LNCaP clone FGC (cell line): Measurements from ENCODE around the gene RGS6.

Experiments
- DNase-seq: peaks from one replicate; pipeline ENCODE4 v3.0.0-alpha.2; 2011; ENCODE audit warnings: low read depth
- H3K4me3 ChIP-seq: 2 replicates; pipeline ENCODE4 v1.5.1; 2011; ENCODE audit warnings: mild to moderate bottlenecking, low read depth, low read length, control low read depth
- TF ChIP-seq, protein P1 (sequence below): IDR thresholded peaks from 2 replicates; pipeline ENCODE4 v1.5.1; 2012; ENCODE audit warnings: mild to moderate bottlenecking; ENCODE audit not compliant: control insufficient read depth, insufficient read depth; ENCODE audit errors: extremely low read depth

The RGS6 gene

DNA sequence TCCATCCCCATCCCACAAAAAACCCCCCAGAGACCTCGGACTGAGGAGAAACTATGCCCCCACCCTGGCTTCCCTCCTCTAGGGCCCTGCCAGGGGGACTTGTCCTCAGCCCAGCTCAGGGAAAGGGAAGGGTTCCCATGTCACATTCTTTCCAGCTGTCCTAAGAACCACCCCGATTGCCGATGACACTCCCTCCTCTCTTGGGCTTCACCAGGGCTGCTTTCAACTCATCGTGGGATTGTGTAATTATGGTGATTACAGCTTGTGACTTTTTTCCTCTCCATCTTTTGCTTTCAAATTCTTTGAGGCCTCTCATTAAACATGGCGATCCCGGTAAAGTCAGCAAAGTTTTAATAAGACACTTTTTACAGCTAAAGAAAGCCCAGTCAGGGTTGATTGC lies 617.6 kb downstream of the RGS6 start:
- no peak for DNase-seq
- no peak overlapping the region for H3K4me3 ChIP-seq
- TF ChIP-seq, protein P1, sequence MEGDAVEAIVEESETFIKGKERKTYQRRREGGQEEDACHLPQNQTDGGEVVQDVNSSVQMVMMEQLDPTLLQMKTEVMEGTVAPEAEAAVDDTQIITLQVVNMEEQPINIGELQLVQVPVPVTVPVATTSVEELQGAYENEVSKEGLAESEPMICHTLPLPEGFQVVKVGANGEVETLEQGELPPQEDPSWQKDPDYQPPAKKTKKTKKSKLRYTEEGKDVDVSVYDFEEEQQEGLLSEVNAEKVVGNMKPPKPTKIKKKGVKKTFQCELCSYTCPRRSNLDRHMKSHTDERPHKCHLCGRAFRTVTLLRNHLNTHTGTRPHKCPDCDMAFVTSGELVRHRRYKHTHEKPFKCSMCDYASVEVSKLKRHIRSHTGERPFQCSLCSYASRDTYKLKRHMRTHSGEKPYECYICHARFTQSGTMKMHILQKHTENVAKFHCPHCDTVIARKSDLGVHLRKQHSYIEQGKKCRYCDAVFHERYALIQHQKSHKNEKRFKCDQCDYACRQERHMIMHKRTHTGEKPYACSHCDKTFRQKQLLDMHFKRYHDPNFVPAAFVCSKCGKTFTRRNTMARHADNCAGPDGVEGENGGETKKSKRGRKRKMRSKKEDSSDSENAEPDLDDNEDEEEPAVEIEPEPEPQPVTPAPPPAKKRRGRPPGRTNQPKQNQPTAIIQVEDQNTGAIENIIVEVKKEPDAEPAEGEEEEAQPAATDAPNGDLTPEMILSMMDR, result no peak

DNA sequence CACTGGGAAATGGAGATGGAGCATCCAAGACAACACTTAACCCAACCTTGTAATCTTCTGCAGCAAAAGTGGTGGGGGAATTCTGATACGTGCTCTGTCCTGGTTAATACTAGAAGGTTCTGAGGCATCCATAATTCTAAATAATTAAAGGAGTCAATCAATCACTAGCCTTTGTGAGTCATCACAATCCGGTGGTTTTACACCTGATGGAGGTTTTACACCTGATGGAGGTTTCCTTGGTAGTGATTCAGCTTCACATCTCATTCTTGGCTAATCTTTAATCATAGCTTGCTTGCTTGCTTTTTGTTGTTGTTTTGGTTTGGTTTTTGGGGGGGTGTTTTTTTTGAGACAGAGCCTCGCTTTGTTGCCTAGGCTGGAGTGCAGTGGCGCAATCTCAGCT lies 618.3 kb downstream of the RGS6 start:
- TF ChIP-seq, protein P1, result no peak
- H3K4me3 ChIP-seq, result no peak overlapping the region
- DNase-seq, result no peak

DNA sequence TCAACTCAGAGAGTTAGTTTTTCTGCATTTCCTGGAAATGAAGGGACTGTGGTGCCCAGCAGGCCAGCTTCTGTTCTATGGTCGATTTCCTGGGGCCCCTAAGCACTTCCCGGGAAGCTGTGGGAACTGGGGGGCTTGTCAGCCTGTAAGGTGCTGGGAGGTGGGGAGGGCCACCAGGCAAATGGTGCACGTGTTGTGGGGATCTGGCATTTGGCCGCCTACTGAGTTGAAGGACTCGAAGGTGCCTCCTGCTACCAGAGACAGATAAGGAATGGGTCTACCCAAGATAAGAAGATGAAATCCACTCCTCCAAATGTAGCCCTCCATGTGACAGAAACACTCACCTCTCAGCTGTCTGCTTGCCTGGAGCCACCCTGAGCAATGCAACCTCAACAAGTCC lies 620.0 kb downstream of the RGS6 start:
- TF ChIP-seq, protein P1, result no peak
- no peak for DNase-seq

DNA sequence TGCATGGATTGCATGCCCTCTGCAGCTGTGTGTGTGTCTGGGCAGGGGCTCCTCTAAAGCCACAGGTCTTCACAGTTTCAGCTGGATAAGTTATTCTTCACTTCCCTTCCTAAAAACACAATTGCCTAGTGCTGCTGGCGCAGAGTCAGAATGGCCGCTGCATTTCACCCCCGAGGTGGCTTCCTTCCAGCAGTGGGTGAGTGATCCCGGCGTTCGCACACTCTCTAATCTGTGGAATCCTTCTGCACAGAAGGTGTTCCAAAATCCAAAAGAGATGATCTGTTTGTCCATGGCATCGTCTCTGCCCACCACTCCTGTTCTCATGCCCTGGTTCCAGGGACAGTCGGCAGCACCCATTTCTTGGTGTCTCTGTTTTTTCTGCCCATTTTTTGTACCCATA lies 620.9 kb downstream of the RGS6 start:
- DNase-seq, result no peak
- TF ChIP-seq, protein P1, result no peak
- no peak overlapping the region for H3K4me3 ChIP-seq

More for the DNA sequence above, 620.0 kb downstream of the RGS6 start:
- H3K4me3 ChIP-seq, result no peak overlapping the region

DNA sequence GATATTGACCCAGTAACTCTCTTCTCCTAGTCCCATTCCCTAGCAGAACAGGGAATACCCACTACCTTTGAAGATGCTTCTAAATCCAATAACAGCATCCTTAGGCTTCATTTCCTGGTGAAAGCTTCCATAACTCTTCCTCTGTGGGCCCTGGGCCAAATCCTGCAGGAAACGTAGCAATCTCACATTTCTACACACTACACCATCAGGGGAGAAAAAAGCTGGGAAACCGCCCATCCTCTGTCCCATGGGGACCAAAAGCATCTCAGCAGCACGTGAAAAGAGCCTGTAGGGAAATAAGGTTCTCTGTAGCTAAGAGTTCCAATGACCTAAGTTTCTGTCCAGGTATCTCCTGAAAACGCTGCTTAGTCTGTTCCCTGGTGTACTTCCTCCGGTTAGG lies 621.4 kb downstream of the RGS6 start:
- TF ChIP-seq, protein P1, result no peak
- no peak for DNase-seq
- no peak overlapping the region for H3K4me3 ChIP-seq

DNA sequence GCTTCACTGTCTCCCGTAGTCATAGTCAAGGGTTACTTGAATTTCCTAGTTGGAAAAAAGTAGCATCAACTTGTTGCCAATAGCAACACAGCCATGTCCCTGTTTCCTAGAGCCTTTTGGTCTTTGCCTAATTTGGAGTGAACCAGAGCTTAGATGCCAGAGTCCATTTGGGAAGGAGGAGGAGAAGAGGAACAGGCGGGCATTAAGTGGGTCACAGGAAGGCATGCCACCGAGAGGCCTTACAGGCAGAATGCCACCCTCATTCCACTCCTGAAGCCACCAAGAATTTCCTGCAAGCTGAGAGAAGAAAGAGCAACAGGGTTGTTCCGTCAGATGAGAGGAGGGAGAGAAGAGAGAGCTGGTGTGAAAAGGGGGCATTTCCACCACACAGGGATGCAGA lies 622.2 kb downstream of the RGS6 start:
- TF ChIP-seq, protein P1, result no peak
- no peak for DNase-seq
- H3K4me3 ChIP-seq, result no peak overlapping the region

DNA sequence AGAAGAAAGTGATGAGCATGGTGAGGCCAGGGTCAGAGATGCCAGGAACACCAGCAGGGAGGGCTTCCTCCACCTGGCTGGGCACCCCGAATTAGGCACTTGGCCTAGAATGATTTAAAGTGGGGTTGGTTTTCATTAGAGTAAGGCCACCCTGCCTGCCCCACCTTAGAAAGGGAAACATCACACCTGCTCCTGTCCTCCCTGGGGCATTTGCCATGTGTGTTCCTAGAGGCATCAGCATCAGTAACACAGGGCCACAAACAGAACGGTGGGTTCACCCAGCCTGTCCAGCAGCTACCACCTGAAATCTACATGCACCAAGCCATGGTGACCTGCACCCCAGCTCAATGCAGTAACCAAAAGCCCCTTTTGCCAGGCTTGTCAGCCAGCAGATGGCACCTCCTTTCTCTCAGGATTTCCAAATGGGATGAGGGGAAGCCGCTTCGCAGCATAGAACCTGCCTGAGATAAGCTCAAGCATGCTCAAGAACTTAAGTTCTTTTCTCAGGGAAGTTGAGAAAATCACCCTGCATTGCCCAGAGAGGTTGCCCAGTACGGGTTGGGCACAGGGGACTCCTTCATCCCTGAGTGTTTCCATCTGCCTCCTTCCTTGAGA lies 622.9 kb downstream of the RGS6 start:
- DNase-seq, result no peak
- TF ChIP-seq, protein P1, result 0 out of 2 replicates have a peak, but pooled peaks have one; percentile 10
- no peak overlapping the region for H3K4me3 ChIP-seq
